ENCODE data around the gene DDX31. TPM values are rescaled to one million over a fixed set of nuclear protein-coding genes. Genes with fewer than 3 reads are reported as not detected.

Gene DDX31
- total RNA-seq, 1 donor from 2014 or later: 15.0 TPM

DNA sequence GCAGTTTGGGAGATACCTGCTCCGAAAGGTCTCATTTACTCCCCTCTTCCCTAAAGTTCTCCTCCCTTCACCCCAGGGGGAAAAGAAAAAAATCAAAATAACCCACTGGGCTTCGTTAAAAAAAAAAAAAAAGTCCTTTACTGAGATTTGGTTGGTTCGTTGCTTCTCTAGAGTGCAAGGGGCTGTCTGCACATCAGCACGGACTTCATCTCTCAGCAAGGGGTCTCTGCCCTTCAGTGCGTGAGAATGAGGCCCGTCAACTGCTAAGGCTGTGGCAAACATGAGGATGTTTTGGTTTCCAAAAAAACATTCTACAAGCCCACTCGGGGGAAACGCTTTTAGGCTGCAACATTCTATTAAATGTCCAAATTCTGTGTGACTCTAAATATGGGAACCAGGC, 77.3 kb downstream of the DDX31 start:
- no peak for DNase-seq

DNA sequence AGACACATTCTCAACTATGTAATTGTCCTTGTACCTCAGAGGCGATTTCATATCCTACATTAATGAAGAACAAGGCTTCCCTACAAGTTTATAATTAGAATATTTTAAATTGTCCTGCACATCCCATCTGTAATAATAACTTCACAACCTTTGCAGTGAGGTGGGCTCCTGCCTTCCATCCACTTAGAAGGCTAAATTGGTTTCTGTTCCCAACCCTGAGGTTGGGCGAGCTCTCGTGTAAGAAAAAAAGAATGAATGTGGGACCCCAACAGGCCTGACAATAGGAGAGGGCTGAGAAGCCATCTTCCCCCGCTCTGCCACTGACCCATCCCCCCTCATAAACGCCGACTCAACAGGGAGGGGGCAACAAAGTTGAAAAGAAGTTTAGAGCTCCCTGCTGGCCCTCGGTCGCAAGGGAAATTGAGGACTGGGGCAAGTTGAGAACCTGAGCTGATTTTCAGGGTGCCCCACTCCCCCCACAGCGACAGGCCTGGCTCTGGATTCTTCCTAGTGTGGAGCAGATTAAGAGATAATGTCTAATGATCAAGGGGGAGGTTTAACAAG, 78.0 kb downstream of the DDX31 start:
- no peak for DNase-seq

DNA sequence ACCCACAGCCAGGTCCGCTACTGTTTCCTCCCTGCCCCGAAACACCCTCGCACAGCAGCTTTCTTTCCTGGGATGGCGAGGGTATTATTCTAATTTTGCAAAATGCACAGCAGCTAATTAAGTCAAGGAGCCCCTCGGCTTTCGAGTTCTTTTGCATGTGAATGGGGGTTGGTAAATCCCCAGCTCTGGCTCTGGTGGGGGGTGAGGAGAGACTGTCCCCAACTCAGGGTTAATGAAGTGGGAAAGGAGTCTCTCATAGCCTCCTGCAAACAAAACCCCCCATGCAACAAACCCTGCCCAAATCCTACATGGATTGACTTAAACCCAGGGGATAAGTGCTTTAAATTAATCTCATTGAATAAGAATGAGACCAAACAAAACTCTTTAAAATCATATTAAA, 78.5 kb downstream of the DDX31 start:
- no peak for DNase-seq

DNA sequence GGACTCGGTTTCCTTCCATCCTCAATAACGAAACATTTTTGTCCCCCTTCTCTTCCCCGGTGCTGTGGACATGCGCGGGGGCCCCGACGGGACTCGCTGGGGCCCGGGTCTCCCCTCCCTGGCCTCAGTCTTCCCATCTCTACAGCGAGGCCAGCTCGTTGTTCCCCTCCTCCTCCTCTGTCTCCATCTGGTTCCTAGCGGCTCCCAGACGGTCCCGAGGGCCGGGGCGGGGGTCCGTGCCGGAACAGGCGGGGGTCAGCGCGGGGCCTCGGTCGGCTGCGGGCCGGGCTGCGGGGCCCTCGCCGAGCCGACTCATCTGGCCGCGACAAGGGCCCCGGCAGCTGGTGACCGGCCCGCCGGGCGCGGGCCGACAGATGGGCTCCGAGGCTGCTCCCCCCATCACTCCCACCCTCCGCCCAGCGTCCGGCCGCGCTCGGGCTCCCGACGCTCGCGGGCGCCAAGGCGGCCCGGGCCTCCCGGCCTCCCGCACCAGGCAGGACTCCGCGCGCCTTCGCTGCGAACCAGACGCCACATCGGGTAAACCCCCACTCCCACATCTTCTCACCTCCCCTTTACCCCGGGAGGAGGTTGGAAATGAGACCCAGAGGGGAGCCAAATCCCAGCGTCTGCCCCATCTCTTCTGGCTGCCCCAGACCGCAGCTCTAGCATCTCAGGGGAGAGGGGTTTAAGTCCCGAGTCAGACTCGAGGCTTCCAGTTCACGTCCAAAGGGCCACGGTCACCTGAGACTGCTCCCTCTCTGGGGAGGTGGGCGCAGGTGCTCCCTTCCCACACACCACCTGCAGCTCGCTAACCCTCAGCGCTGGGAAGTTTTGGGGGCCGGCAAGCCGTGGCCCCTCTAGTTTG, 79.2 kb downstream of the DDX31 start:
- DNase-seq: no peak

DNA sequence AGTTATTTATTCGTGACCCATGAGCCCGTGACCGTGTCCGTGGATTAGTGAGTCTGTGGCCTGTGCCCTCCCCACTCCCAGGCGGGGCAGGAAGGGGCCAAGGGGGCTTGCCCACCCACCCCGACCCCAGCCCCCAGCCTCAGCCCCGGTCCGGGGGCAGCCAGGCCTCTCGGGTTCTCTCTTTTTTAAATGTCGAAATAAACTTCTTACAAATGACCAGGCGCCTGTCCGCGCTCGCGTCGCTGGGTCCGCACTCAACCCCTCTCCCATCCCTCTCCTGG, 79.8 kb downstream of the DDX31 start:
- DNase-seq: no peak

DNA sequence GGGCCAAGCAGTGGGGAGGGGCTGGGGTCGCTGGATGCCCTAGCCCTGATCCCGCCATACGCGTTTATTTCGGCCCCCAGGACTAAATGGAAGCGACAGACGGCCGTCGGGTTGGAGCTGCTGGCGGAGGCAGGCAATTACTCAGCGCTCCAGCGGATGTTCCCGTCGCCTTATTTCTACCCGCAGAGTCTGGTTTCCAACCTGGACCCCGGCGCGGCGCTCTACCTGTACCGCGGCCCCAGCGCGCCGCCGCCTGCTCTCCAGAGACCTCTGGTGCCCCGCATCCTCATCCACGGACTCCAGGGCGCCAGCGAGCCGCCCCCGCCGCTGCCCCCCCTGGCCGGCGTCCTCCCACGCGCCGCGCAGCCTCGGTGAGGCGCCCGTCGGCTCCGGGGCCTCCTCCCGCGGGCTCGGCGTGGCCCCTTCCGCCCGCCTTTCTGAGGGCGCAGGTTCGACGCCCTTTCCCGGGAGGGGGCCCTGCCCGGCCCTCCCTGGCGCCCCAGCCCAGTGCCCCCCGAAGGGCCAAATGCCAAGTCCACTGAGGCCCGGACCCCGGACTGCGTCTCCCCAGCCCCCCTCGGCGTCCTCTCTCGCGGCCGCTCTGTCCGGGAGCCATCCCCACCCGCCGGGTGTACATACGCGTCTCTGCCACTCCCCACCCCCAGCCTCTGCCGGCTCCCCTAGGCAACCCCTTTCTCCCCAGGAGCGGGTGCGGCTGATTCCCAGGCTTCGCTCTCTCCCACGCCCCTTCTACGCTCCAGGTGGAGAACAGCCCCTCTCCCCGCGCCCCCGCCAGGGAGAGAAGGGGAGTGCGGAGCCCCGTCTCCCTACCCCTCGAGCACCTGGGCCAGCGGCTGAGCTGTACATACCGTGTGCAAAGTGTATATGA, 80.4 kb downstream of the DDX31 start:
- DNase-seq: no peak

DNA sequence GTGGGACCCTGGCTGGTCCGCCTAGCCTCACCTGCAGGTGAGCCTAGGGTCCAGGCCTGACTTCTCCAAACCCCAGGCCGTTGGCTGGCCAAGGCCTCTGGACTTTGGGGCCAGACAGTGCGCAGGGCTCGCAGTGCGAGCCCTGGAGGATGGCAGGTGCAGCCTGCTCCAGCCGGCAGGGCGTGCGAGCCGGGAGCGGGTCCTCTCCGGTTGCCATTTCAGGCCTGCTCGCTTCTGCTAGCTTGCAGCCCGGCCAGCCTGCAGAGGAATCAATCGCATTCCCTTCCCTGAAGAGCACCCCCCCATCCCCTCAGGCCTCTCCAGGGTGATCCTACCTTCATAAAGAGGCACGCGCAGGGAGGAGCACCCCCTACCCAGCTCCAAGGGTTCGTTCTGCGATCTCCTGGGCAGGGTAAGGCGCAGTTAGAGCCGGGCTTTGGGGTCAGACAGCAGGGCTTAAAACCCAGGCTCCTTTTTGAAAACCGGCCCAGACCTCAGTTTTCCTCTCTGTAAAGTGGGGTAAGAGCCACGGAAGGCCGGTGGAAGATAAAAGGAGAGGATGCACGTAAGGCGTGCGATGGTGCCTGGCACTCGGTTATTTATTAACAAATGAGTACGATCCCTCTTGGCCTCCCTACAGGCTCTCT, 81.2 kb downstream of the DDX31 start:
- DNase-seq: no peak

DNA sequence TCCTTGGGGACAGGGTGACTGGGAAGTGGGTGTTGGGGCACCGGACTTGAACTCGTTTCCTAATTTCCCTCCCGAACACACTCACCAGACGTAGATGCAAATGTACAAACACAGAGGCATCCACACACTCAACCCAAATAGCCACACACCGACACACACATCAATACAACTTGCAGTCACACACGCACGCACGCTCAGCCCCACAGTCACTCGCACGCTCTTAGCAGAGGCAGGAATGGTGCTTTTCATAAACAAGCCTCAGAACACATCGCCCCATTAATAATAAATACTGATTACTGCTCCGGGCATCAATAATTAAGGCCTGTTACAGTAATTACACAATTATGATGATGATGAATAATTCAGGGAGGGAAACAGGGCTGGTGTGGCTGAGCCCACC, 81.7 kb downstream of the DDX31 start:
- DNase-seq: no peak

DNA sequence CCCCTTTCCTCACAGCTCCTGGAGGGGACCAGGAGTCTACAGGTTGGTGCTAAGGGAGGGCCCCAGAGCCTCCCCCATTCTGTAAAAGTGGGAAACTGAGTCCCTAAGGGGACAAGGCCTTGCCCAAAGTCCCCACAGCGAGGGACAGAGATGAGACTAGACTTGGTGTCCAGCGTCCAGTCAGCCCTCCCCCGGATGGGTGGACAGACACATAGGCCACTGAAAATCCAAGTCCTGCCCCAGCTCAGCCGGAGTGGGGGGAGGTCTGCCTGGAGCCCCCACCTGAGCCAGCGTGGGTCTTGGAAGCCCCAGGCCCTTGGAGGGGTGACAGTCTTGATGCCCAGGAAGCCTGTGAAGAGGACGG, 82.2 kb downstream of the DDX31 start:
- DNase-seq: no peak

DNA sequence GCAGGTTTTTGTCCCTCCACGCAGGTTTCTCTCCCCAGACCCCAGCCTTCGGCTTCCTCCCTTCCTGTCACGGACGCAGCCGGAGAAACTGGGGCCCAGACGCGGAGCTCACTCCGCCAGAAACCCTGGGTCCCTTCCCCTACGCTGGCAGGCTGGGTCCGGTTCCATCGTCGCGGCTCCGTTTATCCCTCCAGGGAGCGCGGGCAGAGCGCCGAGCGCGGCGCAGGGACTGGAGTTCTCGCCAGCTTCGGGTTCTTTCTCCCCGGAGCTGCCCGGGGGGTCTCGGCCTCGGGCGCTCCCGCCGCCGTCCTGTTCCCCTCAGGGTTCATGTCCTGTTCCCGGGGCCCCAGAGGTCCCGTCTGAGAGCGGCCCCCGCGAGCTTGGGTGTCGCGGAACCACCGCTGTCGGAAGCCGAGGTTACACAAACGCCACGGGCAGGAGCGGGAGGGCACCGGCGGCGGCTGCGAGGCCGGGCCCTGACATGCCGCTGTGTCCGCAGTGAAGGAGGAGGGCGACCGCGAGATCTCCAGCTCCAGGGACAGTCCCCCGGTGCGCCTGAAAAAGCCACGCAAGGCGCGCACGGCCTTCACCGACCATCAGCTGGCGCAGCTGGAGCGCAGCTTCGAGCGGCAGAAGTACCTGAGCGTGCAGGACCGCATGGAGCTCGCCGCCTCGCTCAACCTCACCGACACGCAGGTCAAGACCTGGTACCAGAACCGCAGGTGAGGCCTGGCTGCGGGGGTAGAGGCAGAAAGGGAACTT, 82.8 kb downstream of the DDX31 start:
- DNase-seq: no peak

DNA sequence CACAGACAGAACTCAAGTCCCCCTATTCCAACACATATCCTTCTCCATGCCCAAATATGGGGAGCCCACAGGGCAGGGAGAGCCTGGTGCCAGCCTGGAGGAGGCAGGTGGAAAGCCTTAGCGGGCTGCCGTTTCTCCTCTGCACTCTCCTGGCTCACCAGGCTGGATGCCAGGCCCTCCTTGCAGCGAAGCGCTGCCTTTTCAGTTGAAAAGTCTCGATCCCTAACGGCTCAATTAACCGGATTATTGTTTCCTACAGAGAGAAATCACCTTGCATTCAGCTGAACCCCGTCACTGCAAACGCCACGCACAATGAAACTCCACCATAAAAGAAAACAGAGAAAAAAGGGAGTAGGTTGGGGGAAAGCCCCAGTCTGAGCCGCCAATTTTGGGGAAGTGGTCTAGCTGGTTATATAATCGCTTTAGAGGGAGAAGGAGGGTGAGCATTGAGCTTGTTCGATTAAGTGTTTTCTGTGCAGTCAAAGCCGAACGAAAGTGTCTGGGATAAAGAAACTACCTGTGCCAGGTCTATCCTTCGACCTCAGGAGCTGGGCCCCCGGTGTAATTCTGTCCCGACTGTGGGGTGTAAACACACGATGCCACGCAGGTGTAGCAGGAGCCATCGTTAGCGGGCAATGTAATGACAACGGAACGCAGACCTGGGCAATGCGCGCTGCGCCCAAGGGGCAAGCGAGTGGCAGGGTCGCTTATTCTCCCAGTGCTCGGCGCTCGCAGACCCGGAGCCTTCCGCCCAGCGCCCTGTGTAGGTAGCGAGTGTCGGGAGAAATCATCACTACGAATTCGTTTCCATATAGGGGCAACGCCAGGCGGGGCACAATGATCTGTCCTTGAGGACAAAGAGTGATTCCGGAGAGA, 83.6 kb downstream of the DDX31 start:
- no peak for DNase-seq

DNA sequence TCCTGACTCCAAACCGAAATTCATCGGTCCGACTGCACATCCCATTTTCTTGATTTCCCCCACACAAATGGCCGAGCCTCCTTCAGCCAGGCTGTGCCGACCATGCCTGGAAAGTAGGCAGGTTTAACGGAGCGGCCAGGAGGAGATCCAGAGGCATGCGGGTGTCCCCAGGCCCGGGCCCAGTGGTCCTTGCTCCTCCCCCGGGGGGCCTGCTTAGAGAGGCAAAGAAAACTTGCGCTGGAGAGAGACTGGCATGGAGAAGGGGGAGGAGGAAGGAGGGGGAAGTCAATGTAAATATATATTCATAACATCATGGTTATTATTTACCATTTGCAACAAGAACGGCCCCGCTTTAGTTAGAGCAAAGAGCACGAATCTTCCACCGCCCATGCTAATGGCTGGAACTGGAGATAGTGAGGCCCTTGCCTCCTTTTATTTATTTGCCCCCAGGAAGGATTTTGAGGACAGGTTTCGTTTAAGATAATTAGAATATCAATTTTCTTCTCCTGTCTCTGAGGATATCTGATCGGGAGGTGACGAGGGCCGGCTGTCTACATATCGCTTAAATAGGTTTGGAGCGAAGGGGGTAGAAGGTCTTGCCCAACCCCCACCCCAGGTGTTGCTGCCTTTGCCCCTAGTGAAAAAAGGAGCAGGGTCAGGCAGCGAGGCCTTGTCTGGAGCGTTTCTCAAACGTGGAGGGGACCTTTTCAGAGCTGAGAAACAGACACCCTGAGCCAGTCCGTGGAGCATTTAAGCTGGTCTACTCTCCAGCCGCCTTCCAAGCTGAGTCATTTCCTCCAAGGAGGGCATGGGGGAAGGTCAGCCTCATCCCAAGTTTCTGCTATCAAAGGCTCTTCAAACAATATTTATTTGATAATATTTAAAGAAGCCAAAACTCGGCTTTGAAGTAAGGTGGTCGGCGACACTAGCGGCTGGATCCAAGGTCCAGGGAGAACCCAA, 84.9 kb downstream of the DDX31 start:
- peak; percentile 17 for DNase-seq

DNA sequence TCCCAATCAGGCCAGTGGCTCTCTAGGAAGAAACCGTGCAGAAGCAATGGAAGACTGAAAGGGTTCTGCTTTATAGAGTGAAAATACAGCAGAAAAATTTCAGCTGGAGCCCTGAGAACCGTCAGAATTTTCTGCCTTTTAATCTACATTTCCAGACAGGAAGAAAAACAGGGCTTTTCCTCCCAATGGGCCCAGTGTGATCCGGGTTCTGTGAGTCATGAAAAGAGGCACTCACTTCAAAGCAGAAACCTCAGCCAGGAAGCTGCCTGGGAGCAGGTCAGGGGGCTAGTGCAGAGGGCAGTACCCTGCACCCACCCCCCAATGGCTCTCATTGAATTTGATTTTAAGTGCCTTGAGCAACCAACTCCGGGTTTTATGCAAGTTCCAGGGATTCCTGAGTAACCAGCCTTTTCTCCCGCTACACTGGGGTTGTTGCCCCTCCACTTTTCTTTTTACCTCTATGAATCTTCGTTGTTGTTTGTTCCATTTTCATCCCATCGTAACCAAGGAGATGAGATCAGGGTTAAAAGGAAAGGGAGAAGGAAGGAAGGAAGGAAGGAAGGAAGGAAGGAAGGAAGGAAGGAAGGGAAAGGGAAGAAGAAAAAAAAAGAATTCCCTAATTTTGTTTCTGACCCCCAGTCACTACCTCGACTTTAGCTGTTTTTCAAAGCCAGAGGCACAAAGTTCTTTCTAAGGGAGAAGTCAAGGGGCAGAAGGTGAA, 86.0 kb downstream of the DDX31 start:
- DNase-seq: no peak

DNA sequence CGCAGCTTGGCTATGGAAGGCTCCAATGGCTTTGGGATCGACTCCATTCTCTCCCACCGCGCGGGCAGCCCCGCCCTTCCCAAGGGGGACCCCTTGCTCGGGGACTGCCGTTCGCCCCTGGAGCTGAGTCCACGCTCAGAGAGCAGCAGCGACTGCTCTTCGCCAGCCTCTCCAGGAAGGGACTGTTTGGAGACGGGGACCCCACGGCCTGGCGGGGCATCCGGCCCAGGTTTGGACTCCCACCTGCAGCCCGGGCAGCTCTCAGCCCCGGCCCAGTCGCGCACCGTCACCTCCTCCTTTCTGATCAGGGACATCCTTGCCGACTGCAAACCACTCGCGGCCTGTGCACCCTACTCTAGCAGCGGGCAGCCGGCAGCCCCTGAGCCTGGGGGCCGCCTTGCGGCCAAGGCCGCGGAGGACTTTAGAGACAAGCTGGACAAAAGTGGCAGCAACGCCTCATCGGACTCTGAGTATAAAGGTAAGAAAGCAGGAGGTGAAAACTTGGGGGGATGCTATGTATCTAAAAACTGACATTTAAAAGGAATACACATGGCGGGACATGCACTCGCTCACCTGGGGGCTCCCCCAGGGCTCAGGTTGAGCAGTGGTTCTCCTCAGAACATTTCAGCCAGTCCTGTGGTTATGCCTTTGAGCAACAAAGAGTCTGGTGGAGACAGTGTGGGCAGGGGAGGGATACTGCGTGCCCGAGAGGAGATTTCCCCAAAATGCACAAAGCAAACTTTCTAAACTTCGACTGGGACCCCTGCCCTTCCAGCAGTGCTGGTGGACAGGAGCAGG, 86.8 kb downstream of the DDX31 start:
- no peak for DNase-seq

DNA sequence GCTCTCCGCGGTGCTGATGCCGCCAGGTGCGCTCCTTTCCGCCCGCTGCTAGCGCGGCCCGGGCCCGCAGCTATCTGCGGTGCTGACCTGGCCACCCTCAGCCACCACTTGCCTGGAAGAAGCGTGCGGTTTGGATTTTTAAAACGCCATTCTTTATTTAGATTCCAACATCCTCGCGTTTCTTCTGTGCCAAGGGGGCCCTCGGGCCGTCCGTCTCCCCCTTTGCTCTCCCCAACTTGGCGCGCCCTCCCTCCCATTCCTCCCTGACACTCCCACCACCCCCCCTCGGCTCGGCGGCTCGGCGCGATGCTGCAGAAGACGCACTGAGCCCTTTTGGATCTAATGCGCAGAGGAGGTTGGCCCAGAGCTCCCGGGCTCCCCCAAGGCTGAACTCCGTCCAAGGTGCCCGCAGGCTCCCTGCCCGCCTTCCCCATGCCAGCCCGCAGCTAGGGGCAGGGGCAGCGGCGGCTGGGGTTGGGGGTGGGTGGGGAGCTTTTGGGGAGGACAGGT, 87.5 kb downstream of the DDX31 start, which contains the start of gene BARHL1:
Gene BARHL1 (plus strand): TSS at position 331 of the 510 bp plus-strand sequence. CDS start 192 bp downstream, outside the sequence.
- no peak for DNase-seq

DNA sequence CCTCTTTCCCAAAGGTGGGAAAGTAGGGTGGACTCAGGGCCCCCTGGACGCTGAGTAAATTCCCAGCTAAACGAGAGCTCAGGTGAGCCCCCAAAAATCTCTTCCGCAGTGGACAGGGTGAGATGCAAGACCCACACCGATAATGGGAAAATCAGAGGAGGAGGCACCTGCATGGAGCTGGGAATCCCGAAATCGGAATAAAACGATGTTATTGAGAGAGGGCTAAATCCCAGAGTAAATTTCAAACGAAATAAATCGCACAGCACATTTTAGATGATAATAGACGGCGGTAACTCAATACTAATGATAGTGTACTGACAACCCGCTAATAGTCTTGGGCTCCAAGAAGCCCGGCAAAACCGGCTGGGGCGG, 90.4 kb downstream of the DDX31 start:
- no peak for DNase-seq

DNA sequence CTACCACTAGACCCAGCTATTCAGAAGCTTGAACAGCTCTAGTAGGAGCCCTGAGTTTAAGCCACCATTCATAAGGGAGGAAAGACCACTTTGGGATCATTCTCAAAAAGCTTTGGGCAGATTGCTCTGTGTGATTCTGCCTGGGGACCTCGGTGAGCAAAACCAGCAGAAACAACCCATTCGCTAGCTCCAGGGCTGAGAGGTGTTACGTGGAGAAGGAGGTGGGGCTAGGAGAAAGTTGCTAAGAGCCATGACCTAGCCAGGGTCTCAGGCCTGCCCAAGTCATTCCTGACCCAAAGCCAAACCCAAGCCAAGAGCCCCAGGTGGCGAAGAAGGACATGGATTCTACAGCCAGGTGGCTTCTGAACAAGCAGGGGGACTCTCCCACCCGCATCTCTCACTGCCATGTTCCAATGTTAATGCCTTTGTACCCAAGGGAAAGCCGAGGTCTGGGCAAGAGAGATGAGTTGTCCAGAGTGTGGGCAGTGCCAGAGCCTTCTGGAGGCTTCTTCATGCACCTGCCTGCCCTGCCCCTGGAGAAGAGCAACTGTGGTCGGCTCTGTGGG, 91.3 kb downstream of the DDX31 start:
- no peak for DNase-seq

DNA sequence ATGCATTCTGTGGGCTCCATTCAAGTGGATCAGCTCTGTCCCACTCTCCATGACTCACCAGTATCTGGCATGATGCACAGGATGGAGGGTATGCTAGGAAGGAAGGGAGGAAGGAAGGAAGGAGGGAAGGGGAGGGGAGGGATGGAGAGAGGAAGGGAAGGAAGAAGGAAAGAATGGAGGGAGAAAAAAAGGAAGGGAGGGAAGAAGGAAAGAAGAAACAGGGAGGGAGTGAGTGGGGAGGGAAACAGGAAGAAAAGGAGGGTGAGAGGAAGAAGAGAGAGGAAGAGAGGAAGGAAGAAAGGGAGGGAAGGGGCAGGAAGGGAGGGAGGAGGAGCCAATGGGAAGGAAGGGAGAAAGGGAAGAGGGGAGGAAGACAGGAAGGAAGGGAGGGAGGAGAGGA, 92.7 kb downstream of the DDX31 start:
- DNase-seq: no peak
